MCF 10A (cell line): ENCODE data around the gene LEMD1. TPM values are rescaled to one million over a fixed set of nuclear protein-coding genes. Genes with fewer than 3 reads are reported as not detected.

ENCODE experiments used
- BruUV-seq: library from RNA; stranded (reverse); fragments of 400-500 nt; replicated peaks from 2 replicates; lab custom pipeline; 2021; lab: Mats Ljungman, UMichigan
- CTCF ChIA-PET: fragments of 300-600 bp; sonication (Branson Sonifier 250); formaldehyde crosslinking; extraction: SDS; loops from one replicate; lab custom pipeline; 2021; ENCODE audit warnings: antibody characterized with exemption, inconsistent platforms; lab: Yijun Ruan, JAX
- POLR2A ChIA-PET: fragments of 300-600, 350-650 bp; sonication (Branson Sonifier 250); formaldehyde crosslinking; extraction: SDS; loops from one replicate; lab custom pipeline; 2020; ENCODE audit warnings: antibody characterized with exemption, inconsistent platforms; lab: Yijun Ruan, JAX
- DNase-seq: peaks from one replicate; pipeline ENCODE4 v3.0.0-alpha.2; 2018; ENCODE audit not compliant: unreplicated experiment
- H3K27ac Mint-ChIP-seq: one replicate; pipeline ENCODE4 v1.8.0; 2022; ENCODE audit warnings: mild to moderate bottlenecking, low read depth, mixed read lengths; ENCODE audit not compliant: unreplicated experiment
- H3K27me3 Mint-ChIP-seq: one replicate; pipeline ENCODE4 v1.8.0; 2022; ENCODE audit warnings: mixed read lengths; ENCODE audit not compliant: insufficient read depth, unreplicated experiment
- H3K36me3 Mint-ChIP-seq: one replicate; pipeline ENCODE4 v1.8.0; 2022; ENCODE audit warnings: mild to moderate bottlenecking, moderate library complexity, mixed read lengths; ENCODE audit not compliant: insufficient read depth, unreplicated experiment
- H3K4me1 Mint-ChIP-seq: one replicate; pipeline ENCODE4 v1.8.0; 2022; ENCODE audit warnings: mixed read lengths; ENCODE audit not compliant: insufficient read depth, unreplicated experiment
- H3K4me3 Mint-ChIP-seq: one replicate; pipeline ENCODE4 v1.8.0; 2022; ENCODE audit warnings: mild to moderate bottlenecking, moderate library complexity, mixed read lengths; ENCODE audit not compliant: unreplicated experiment
- H3K9me3 Mint-ChIP-seq: one replicate; pipeline ENCODE4 v1.8.0; 2022; ENCODE audit warnings: mixed read lengths; ENCODE audit not compliant: unreplicated experiment
- CTCF ChIP-seq: fragments of 200-600 bp; IDR thresholded peaks from one replicate; pipeline ENCODE4 v1.8.0; 2022; ENCODE audit warnings: antibody characterized with exemption, mild to moderate bottlenecking; ENCODE audit not compliant: unreplicated experiment
- intact Hi-C: fragments of 100-400 bp; cut with micrococcal nuclease; formaldehyde crosslinking; loops from 2 replicates; pipeline ENCODE4 v1.14.1; 2022
- total RNA-seq: library from RNA; stranded (reverse); gene quantifications from 2 replicates; pipeline ENCODE4 v1.2.3, GENCODE V29; 2022

LEMD1 gene
- total RNA-seq, 1 experiment from 2014 or later = 1.4 TPM

- DNase-seq = no peak
- Mint-ChIP-seq H3K27ac (peak within 1 kb of the TSS; percentile 28), H3K4me1 (peaks cover 9% of the 10 kb centered on the region), H3K27me3 (peaks cover 98% of the 10 kb centered on the region), H3K36me3 (no peaks in the 10 kb centered on the region), H3K9me3 (no peaks in the 10 kb centered on the region), H3K4me3 (peak within 1 kb of the TSS; percentile 65)
- CTCF ChIA-PET = interaction anchor here (0.6 to 2.7 kb wide), 10 partner anchors 14 to 399 kb away, joined by 3 to 16 read pairs (median 3); no protein-coding TSS in a partner anchor
- POLR2A ChIA-PET = interaction anchor here (1.2 to 1.4 kb wide), 4 partner anchors 11 to 196 kb away, joined by 3 read pairs; no protein-coding TSS in a partner anchor
- intact Hi-C loops = no loop called here
- TF ChIP-seq CTCF = no peak
- BruUV-seq = no TSS peak
Observed at GRCh38 chr1:205455581-205456382, 33.9 kb upstream of the LEMD1 start, which contains the start of gene BLACAT1. Gene BLACAT1 (minus strand): TSS chr1:205456045.

GRCh38 chr1:205454903-205455335, 33.1 kb upstream of the LEMD1 start:
- Mint-ChIP-seq H3K4me3 (no peak overlapping the region), H3K27ac (no peak overlapping the region)
- no peak for TF ChIP-seq CTCF

GRCh38 chr1:205453466-205453865, 31.6 kb upstream of the LEMD1 start:
- H3K27ac Mint-ChIP-seq = no peak overlapping the region
- CTCF ChIA-PET = interaction anchor here (1.0 to 1.7 kb wide), 3 partner anchors 30 to 99 kb away, joined by 3 to 7 read pairs (median 3); no protein-coding TSS in a partner anchor
- intact Hi-C loops = no loop called here
- H3K27me3 Mint-ChIP-seq = peaks cover 75% of the 10 kb centered on the region
- no peak for TF ChIP-seq CTCF
- DNase-seq = no peak
- BruUV-seq = no TSS peak
- no peaks in the 10 kb centered on the region for H3K36me3 Mint-ChIP-seq
- POLR2A ChIA-PET = interaction anchor here (5.6 kb wide), 1 partner anchor 14 kb away, joined by 38 read pairs; no protein-coding TSS in a partner anchor
- H3K4me3 Mint-ChIP-seq = no peak overlapping the region
- no peaks in the 10 kb centered on the region for H3K9me3 Mint-ChIP-seq
- H3K4me1 Mint-ChIP-seq = peaks cover 31% of the 10 kb centered on the region

More at GRCh38 chr1:205454903-205455335, 33.1 kb upstream of the LEMD1 start:
- Mint-ChIP-seq H3K27me3 (peaks cover 90% of the 10 kb centered on the region), H3K36me3 (no peaks in the 10 kb centered on the region), H3K9me3 (no peaks in the 10 kb centered on the region), H3K4me1 (peaks cover 17% of the 10 kb centered on the region)
- intact Hi-C loops = no loop called here
- POLR2A ChIA-PET = interaction anchor here (1.3 kb wide), 1 partner anchor 195 kb away, joined by 3 read pairs; no protein-coding TSS in a partner anchor
- BruUV-seq = no TSS peak
- CTCF ChIA-PET = interaction anchor here (0.9 to 2.7 kb wide), 5 partner anchors 15 to 101 kb away, joined by 3 to 16 read pairs (median 7); no protein-coding TSS in a partner anchor
- DNase-seq = no peak

GRCh38 chr1:205452933-205453332, 31.1 kb upstream of the LEMD1 start:
- no peak for TF ChIP-seq CTCF
- Mint-ChIP-seq H3K4me3 (no peak overlapping the region), H3K27ac (no peak overlapping the region), H3K27me3 (peaks cover 70% of the 10 kb centered on the region), H3K4me1 (peaks cover 36% of the 10 kb centered on the region), H3K36me3 (no peaks in the 10 kb centered on the region), H3K9me3 (no peaks in the 10 kb centered on the region)
- ChIA-PET CTCF (interaction anchor here (1.0 to 1.4 kb wide), 5 partner anchors 14 to 118 kb away, joined by 3 to 6 read pairs (median 3); no protein-coding TSS in a partner anchor), POLR2A (interaction anchor here (5.6 kb wide), 1 partner anchor 13 kb away, joined by 38 read pairs; no protein-coding TSS in a partner anchor)
- intact Hi-C loops = no loop called here
- DNase-seq = no peak
- BruUV-seq = no TSS peak
